Measurements from ENCODE around the gene PIK3R1.
A peak's percentile ranks its signal among the peaks of the same experiment; 100 is the strongest.

The PIK3R1 gene

DNA sequence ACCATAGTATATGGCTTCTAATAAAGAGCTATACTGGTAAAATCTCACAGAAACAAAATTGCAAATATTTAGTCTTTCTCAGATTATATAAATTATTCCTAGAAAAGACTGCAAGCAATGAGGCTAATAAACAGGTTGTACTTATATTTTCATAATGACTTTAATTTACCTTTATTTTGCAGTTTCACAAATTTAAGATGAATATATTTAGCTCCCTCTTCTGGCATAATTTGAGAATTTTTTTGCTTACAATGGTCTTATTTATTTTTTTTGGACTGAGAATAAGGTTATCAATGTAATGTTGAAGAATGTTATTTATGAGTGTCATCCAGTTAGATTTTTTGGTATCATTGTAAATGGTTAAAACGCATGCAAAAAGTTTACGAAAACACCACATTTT, 56.7 kb downstream of the PIK3R1 start:
- no peak overlapping the region for H3K4me3 ChIP-seq (ENCODE audit: low read depth, low read length)
- TF ChIP-seq, protein P1, sequence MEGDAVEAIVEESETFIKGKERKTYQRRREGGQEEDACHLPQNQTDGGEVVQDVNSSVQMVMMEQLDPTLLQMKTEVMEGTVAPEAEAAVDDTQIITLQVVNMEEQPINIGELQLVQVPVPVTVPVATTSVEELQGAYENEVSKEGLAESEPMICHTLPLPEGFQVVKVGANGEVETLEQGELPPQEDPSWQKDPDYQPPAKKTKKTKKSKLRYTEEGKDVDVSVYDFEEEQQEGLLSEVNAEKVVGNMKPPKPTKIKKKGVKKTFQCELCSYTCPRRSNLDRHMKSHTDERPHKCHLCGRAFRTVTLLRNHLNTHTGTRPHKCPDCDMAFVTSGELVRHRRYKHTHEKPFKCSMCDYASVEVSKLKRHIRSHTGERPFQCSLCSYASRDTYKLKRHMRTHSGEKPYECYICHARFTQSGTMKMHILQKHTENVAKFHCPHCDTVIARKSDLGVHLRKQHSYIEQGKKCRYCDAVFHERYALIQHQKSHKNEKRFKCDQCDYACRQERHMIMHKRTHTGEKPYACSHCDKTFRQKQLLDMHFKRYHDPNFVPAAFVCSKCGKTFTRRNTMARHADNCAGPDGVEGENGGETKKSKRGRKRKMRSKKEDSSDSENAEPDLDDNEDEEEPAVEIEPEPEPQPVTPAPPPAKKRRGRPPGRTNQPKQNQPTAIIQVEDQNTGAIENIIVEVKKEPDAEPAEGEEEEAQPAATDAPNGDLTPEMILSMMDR (IDR thresholded peaks at IDR 0.05; ENCODE audit: control insufficient read depth, extremely low read depth, insufficient read depth) = peak; percentile 44; the same call in 1 of the 2 replicates
- no peak for DNase-seq (ENCODE audit: low read depth)

DNA sequence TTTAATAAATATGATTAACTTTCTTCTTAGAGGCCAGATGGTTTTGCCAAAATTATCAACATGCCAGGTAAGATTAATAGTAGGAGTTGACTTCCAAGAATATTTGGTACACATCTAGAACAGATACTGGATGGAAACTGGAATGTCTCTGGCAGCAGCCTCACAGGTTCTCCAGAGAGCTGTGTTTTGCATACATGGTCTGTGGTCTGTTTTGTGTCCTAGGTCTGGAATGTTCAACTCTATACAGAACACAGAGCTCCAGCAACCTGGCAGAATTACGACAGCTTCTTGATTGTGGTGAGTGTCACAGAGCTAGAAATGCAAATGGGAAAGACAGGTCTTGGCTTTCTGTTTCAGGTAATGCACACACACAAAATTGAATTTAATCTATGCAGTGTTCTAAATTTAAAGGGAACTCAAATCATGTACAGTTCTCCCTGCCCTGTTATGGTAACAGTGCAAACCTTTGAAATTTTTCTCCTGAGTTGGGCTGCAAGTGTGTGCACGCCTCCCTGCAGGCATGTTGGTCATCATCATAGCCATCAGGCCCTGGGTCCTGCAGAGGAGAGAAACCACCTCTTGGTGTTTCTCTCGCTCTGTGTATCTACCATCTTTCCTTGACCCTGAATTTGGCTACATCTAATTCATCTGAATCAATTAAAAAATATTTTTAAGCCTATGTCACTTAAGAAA, 58.3 kb downstream of the PIK3R1 start:
- TF ChIP-seq, protein P1 (IDR thresholded peaks at IDR 0.05; ENCODE audit: control insufficient read depth, extremely low read depth, insufficient read depth) = no peak
- no peak for DNase-seq (ENCODE audit: low read depth)
- H3K4me3 ChIP-seq (ENCODE audit: low read depth, low read length) = no peak overlapping the region

DNA sequence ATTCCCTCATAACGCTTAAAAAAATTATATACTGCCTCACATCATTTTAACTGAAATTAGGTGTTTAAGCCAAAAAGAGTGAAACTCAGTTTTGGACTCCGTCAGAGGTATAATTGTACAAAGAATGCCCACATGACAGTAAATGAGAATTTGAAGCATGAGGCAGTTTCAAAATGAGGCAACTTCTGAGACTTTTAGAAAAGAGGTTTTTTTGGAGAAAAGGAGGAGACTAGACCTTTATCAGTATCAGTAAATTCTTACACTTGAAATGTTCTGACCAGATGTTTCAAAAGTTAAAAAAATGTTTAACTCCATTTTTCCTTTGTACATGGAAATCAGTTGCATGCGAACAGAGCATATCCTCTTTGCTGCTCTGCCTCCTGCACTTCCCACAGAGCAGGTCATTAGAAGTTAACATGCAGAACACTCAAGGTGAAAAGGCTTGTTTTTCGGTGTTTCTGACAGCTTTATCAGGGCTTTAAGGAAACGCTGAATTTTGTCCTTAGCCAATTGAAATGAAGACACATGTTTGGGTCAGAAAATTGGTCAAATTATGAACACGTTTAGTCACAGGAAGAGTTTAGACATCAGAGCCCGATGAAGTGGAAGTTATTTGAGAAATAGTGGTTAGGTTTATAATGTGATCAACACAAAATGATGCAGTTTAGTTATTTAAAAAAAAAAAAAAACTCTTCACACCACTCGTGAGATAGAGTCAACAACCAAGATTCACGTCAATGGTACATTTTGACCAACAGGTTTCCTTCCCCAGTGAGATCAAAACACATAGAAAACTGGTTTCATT, 59.5 kb downstream of the PIK3R1 start:
- DNase-seq (ENCODE audit: low read depth) = no peak
- H3K4me3 ChIP-seq (ENCODE audit: low read depth, low read length) = no peak overlapping the region
- TF ChIP-seq, protein P1 (IDR thresholded peaks at IDR 0.05; ENCODE audit: control insufficient read depth, extremely low read depth, insufficient read depth) = no peak

DNA sequence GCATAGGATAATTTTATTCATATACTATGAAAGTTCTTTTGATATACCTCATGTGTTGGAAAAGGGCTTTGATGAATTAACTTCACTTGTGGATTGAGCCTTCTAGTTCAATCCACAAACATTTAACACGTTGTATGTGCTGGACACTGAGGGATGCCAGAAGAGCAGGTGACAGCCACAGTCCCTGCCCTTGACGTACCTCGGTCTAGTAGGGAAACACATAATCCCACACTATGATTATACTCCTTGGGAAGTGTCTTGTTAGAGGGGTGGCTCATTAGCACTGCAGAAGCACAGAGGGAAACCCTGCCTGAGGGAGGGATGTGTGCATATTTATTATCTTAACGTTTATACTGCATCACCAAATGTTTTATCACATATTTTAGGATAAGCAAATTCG, 61.2 kb downstream of the PIK3R1 start:
- TF ChIP-seq, protein P1 (IDR thresholded peaks at IDR 0.05; ENCODE audit: control insufficient read depth, extremely low read depth, insufficient read depth) = no peak
- DNase-seq (ENCODE audit: low read depth) = no peak
- no peak overlapping the region for H3K4me3 ChIP-seq (ENCODE audit: low read depth, low read length)

DNA sequence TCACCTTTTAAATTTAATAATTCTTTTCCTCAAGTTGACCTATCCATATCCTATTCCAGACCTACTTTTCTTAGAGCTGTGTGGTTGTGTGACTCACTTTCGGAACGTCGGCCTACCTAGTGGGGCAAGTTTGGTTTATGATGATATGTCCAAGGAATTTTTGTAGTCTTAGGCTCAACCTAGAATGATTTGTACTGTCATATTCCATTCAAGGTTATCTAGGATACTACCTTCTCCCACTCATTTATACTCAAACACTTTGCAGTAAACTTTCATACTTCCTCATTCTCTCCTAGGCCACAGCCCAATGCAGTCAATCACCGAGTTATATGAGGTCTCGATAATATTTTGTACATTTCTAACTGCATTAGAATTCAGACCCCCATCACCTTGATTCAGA, 61.9 kb downstream of the PIK3R1 start:
- H3K4me3 ChIP-seq (ENCODE audit: low read depth, low read length) = no peak overlapping the region
- DNase-seq (ENCODE audit: low read depth) = no peak
- TF ChIP-seq, protein P1 (IDR thresholded peaks at IDR 0.05; ENCODE audit: control insufficient read depth, extremely low read depth, insufficient read depth) = no peak

DNA sequence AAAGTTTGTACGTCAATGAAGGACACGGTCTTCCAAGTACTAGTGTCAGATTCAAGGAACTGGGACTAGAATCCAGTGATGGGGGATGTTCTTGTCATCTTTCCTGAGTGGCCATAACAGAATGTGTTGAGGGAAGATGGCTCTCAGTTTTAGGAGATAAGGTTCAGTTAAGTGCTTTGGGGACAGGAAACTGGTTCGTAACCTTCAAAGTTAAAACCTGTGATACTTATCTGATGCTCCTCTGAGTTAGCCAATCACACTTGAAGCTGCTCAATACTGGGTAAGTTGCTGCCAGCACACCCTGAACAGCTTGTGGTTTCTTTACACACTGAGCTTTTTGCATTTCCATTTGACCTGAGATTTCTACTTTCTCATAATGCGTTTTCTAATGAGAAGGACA, 64.4 kb downstream of the PIK3R1 start:
- no peak overlapping the region for H3K4me3 ChIP-seq (ENCODE audit: low read depth, low read length)
- no peak for DNase-seq (ENCODE audit: low read depth)
- TF ChIP-seq, protein P1 (IDR thresholded peaks at IDR 0.05; ENCODE audit: control insufficient read depth, extremely low read depth, insufficient read depth) = no peak
